Astrocyte of the cerebellum (primary cell): ENCODE results near the gene FAM117A.

ENCODE experiments used
- DNase-seq: peaks from one replicate; pipeline ENCODE4 v3.0.0-alpha.2; 2011; ENCODE audit warnings: low read depth
- H3K4me3 ChIP-seq: 2 replicates; pipeline ENCODE4 v1.5.1; 2011; ENCODE audit warnings: mild to moderate bottlenecking, low read depth, low read length, moderate library complexity
- CTCF ChIP-seq: IDR thresholded peaks from 2 replicates; pipeline ENCODE4 v1.5.1; 2012; ENCODE audit warnings: low read length, low read depth, moderate library complexity, mild to moderate bottlenecking; ENCODE audit errors: missing control alignments
- in situ Hi-C: cut with HindIII; loops from 2 replicates; pipeline ENCODE4 v1.10.0; 2017; ENCODE audit warnings: low sequenced_read_pairs

The FAM117A gene

GRCh38 chr17:49670641-49671040 is 93.3 kb downstream of the FAM117A start:
- DNase-seq = no peak
- in situ Hi-C loops = no loop called here
- H3K4me3 ChIP-seq = no peak overlapping the region
- TF ChIP-seq CTCF = no peak

DNA sequence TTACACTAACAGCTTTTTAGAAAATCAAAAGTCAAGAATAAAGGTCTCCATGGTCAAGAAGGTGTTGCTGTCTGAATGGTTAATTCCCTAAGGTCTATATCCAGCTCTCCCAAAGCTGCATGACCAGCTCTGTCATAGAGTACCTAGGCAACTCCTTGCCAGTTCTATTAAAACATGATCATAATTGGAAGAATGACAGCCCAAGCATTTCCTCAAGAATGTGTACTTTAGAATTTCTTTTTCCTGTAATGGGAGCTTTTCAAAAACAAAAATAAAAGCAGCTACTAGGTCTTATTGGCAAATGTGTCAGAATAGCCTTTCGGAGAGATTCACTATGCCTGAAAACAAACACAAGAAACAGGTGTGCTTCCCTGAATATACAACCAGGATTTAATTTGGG is 93.9 kb downstream of the FAM117A start:
- in situ Hi-C loops = no loop called here
- DNase-seq = no peak
- H3K4me3 ChIP-seq = no peak overlapping the region
- no peak for TF ChIP-seq CTCF

DNA sequence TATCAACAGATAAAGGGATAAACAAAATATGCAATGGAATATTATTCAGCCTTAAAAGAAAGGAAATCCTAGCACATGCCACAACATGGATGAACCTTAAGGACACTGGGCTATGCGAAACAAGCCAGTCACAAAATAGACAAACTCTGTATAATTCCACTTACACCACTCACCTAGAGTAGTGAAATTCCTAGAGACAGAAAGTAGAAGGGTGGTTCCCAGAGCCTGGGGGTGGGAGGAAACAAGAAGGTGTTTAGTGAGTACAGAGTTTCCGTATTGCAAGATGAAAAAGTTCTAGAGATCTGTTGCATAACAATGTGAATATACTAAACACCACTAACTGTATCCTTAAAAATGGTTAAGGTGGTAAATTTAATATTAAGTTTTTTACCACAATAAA is 96.1 kb downstream of the FAM117A start:
- DNase-seq = no peak
- no peak for TF ChIP-seq CTCF
- H3K4me3 ChIP-seq = no peak overlapping the region
- in situ Hi-C loops = no loop called here

DNA sequence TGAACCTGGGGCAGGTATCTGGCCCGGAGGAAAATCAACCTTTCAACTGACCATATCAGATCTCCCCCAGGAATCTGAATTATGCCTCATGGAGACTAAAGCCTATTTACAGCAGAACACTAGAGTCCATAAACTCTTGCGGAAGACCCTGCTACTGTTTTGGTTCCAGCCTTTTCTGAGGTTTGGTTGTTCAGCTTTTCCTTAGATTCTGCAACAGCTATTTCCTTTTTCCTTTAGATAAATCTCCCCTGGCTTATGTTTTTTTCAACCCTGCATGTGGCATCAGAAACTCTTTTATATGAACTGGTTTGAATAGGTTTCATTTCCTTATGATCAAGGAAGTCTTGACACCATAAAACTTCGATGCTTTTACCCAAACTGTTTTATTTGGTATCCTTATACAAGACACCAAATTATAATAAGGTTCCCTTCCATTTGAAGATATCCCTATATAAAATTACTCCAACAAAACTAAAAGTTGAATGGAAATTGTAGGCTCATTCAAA is 99.2 kb downstream of the FAM117A start:
- no peak overlapping the region for H3K4me3 ChIP-seq
- no peak for DNase-seq
- no peak for TF ChIP-seq CTCF
- in situ Hi-C loops = no loop called here
